HTR-8/SVneo (cell line): Measurements from ENCODE around the gene GLRA1.

Experiments used
- DNase-seq: peaks from one replicate; pipeline ENCODE4 v3.0.0; 2011; ENCODE audit warnings: low spot score, mixed read lengths; ENCODE audit not compliant: insufficient read length
- FAIRE-seq: peaks from 2 replicates; lab custom pipeline; 2011; peaks lifted over from hg19 to GRCh38; lab: Jason Lieb, UNC

Gene GLRA1

GRCh38 chr5:151924564-151925301, at the start of gene GLRA1:
Gene GLRA1, minus strand, starts transcription at chr5:151924851. Its CDS starts 302 bp downstream, at chr5:151924549.
- FAIRE-seq (no peak), DNase-seq (peak; percentile 67)

GRCh38 chr5:151970885-151971284, 46.2 kb upstream of the GLRA1 start:
- no peak for FAIRE-seq
- no peak for DNase-seq

- peak; percentile 38 for FAIRE-seq
- no peak for DNase-seq
Measured at GRCh38 chr5:151967865-151968264, 43.2 kb upstream of the GLRA1 start.

- no peak for DNase-seq
Measured at GRCh38 chr5:151966046-151966445, 41.4 kb upstream of the GLRA1 start.

GRCh38 chr5:151964471-151964870, 39.8 kb upstream of the GLRA1 start:
- FAIRE-seq (no peak), DNase-seq (no peak)

More at GRCh38 chr5:151966046-151966445, 41.4 kb upstream of the GLRA1 start:
- FAIRE-seq, result no peak

- DNase-seq (no peak), FAIRE-seq (no peak)
Measured at GRCh38 chr5:151961557-151961956, 36.9 kb upstream of the GLRA1 start.

DNA sequence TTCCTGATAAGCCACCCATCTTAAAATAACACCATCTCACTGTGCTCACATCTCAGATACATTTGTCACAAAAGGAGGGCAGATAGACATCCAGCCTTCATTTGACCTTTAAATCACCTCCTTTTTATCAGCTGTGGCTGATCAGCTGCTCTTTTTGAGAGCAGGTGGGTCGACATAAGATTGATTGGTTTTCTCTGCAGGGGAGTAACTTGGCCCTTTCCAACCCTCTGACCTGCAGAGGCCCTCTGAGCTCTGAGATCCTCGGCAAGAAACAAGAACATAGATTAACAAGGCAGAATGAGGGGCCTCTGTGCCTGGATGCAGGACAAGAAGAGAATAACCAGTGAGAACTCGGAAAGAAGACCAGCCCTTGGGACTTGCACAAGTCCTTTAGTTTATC, 33.5 kb upstream of the GLRA1 start:
- DNase-seq (no peak), FAIRE-seq (no peak)

DNA sequence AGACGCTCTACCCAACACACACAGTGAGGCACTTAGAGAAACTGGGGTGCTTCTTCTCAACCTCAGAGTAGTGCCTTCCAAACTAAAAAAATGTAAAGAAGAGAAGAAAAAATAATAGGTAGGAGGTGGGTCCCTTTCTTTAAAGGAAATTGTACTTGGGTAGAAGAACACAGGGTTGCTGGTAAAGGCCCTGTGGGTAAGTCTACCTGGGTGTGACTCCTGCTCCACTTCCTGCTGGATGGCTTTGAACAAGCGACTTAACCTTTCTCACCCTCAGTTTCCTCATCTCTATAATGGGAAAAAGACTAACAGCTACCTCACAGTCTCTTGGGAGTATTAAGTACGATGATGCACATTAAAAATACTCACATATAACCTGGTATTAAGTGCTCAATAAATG, 32.1 kb upstream of the GLRA1 start:
- DNase-seq (no peak), FAIRE-seq (no peak)

- DNase-seq (no peak), FAIRE-seq (no peak)
Measured at GRCh38 chr5:151954255-151954654, 29.6 kb upstream of the GLRA1 start.

DNA sequence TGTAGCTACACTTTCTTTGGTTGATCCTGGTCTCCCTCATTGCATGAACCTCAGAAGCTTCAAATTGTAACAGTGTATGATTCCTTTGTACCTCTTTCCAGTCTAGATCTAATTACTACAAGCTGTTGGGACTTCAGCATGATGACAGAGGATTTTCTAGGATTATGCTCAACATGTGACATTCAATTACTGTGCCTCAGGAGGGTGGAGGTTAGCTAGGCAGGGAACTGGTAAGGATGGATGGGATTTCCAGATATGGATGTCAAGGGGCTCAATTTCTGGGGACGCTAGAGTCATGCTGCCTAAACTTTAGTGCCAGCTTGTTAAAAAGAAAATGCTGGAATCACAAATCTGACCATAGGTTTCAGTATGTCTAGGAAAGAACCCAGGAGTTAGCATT, 29.2 kb upstream of the GLRA1 start:
- no peak for DNase-seq
- FAIRE-seq, result no peak

DNA sequence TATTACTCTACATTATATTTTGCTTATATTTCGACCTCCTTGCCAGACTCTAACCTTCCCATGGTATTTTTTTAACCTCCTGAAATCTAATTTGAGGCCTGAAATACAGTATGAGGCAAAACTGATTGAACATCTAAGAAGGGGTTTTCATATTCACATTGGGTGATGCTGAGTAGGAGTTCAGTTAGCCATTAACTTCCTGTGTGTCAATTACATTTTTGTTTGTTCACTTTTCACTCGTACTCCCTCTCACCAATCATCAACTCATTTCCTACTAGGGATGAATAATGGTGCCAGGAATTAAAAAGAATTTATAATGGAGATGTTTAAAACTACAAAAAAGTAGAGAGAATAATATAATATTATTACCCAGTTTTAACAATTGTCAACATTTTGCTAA, 27.6 kb upstream of the GLRA1 start:
- FAIRE-seq (no peak), DNase-seq (no peak)

DNA sequence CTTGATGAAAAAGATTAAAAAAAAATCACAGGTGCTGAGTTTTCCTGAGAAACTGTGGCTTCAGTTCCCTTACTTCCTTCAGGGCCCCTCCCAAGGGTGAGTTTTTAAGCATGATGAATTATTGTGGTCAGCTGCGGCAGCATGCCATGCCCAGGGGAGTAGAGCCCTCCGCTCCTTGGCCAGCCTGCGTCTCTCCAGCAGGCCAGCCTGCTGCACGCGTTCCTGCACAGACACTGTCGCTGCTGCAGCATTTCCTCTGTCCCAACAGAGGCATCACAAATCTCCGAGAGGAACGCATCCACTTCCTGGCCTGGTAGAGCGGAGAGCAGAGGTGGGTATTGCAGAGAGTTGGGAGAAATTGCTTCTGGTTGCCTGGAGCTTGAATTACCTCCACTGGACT, 26.1 kb upstream of the GLRA1 start:
- DNase-seq (no peak), FAIRE-seq (no peak)

GRCh38 chr5:151949701-151950308, 25.2 kb upstream of the GLRA1 start:
- no peak for FAIRE-seq
- DNase-seq, result no peak

GRCh38 chr5:151949113-151949512, 24.5 kb upstream of the GLRA1 start:
- FAIRE-seq (no peak), DNase-seq (no peak)

DNA sequence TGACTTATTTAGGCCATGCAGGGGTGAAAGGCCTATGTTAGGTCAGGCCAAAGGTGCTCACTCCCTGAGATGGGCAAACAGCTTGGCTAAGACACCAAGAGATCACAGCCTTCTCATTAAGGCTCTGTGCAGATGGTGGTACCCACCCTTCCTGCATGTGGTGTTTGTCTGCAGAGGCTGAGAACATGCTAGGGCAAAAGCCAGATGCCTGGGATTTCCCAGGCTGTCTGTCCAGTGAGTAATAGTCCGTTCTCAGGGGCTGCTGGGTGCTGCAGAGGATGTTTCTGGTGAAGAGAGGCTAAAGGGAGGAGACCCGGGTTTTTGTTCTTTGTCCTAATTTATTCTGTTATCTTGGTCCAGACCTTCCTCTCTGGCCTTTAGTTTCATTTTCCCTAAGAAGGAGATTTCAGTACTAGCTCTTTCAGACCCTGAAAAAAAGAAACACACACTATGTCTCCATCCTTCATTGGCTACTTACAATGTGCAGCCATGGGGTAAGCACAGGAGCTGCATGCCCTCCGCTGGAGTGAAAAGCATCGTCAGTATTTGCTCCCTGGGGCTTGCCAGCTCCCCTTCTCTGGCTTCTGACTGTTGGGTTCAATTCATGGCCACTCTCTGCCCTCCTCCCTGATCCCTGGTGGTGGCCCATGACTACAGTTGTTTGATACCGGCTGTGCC, 23.4 kb upstream of the GLRA1 start:
- FAIRE-seq, result no peak
- DNase-seq, result no peak

- FAIRE-seq (no peak), DNase-seq (no peak)
Measured at GRCh38 chr5:151937851-151938250, 13.2 kb upstream of the GLRA1 start.

- no peak for FAIRE-seq
- DNase-seq, result no peak
Measured at GRCh38 chr5:151935135-151935695, 10.6 kb upstream of the GLRA1 start.

DNA sequence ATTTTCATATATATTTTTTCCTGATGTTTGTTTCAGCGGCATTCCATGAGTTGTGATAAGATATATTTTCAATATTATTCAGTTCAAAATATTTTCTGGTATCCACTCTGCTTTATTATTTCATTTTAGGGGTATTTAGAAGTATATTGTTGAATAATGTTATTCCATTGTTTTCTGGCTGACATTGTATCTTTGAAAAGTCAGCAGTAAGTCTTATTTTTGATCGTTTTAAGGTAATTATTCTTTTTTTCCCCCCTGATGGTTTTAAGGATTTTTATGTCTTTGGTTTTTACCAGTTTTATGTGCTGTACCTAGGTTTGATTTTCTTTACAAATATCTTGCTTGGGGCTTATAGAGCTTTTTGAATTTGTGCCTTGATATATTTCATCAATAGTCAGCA, 6.6 kb upstream of the GLRA1 start:
- FAIRE-seq (no peak), DNase-seq (no peak)

- no peak for DNase-seq
- FAIRE-seq, result no peak
Measured at GRCh38 chr5:151926188-151926587, 1.5 kb upstream of the GLRA1 start.

DNA sequence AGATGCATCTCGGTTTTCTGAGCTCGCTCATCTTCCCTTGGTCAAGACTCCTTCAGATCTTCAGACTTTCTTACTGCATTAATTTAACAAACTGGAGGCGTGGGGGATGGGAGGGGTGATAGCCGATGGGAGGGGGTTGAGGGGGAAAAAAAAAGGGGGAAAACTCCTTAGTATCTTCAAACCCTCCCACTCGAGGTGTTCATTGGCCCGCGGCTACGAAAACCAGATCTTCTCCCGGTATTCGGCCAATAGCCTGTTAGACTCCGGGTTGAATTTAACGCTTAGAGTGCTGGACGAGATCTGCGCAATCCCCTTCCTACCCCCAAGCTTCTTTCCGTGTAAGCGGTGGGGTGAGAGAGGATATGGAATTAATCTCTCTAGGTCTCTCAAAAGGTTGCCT, 689 bp upstream of the GLRA1 start:
- no peak for DNase-seq
- no peak for FAIRE-seq

- FAIRE-seq (no peak), DNase-seq (no peak)
Measured at GRCh38 chr5:151923866-151924476, 680 bp downstream of the GLRA1 start.
